Measurements from ENCODE around the gene IGFL3.

GRCh38 chr19:46141421-46141820, 16.9 kb upstream of the IGFL3 start:
- no peak for TF ChIP-seq CTCF (IDR thresholded peaks at IDR 0.05)
- TF ChIP-seq POLR2A (IDR thresholded peaks at IDR 0.05) = no peak
